Upper lobe of right lung (tissue), 1 donor: Measurements from ENCODE around the gene AKNA. TPM values are rescaled to one million over a fixed set of nuclear protein-coding genes. Genes with fewer than 3 reads are reported as not detected.
A peak's percentile ranks its signal among the peaks of the same experiment; 100 is the strongest.

Source experiments
- ATAC-seq: fragments of 200-7000 bp; cut with Tn5 transposase; one replicate; pipeline ENCODE4 v1.9.1; 2020; ENCODE audit warnings: mild to moderate bottlenecking, moderate library complexity
- DNase-seq: peaks from one replicate; pipeline ENCODE4 v3.0.0-alpha.2; 2020
- H3K27ac ChIP-seq: fragments of 200-600 bp; one replicate; pipeline ENCODE4 v1.8.0; 2022
- H3K27me3 ChIP-seq: fragments of 200-600 bp; one replicate; pipeline ENCODE4 v1.8.0; 2022; ENCODE audit warnings: mild to moderate bottlenecking
- H3K36me3 ChIP-seq: fragments of 200-600 bp; one replicate; pipeline ENCODE4 v1.8.0; 2022
- H3K4me1 ChIP-seq: fragments of 200-600 bp; one replicate; pipeline ENCODE4 v1.8.0; 2022
- H3K4me3 ChIP-seq: fragments of 200-600 bp; one replicate; pipeline ENCODE4 v1.8.0; 2022; ENCODE audit warnings: mild to moderate bottlenecking
- H3K9me3 ChIP-seq: fragments of 200-600 bp; one replicate; pipeline ENCODE4 v1.8.0; 2022
- intact Hi-C: fragments of 100-400 bp; cut with DNase I; formaldehyde crosslinking; loops from one replicate; pipeline ENCODE4 v1.11.0; 2022
- total RNA-seq: library from RNA; stranded (reverse); fragmentation: NEBNext Ultra II Directional; extraction: Animal tissue kit (Norgen Biotek cat#: 25700); gene quantifications from one replicate; pipeline ENCODE4 v1.2.1, GENCODE V29; 2021
- TF ChIP-seq, protein P1 (sequence below): fragments of 200-600 bp; IDR thresholded peaks from one replicate; pipeline ENCODE4 v1.8.0; 2022; ENCODE audit warnings: antibody characterized with exemption
- donor health status: DM: no; HTN: yes; CAD: no; lungs with severe emphysema.

Gene AKNA
- total RNA-seq, 1 donor from 2014 or later: 54.7 TPM

DNA sequence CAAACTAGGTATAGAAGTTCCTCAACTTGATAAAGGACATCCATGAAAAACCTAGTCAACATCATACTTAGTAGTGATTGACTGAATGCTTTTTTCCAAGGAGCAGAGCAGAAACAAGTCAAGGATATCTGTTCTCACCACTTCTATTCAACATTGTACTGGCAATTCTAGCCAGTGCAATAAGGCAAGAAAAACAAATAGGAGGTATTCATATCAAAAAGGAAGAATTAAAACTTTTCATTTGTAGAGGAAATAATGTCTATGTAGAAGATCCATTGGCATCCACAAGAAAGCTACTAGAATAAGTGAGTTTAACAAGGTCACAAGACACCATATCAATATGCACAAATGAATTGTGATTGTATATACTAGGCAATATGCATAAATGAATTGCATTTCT is 93.1 kb downstream of the AKNA start:
- Histone ChIP-seq H3K27me3 (no peaks in the 10 kb centered on the region), H3K9me3 (no peaks in the 10 kb centered on the region), H3K4me1 (no peaks in the 10 kb centered on the region), H3K4me3 (no peak overlapping the region), H3K27ac (no peak overlapping the region), H3K36me3 (peaks cover 5% of the 10 kb centered on the region)
- TF ChIP-seq, protein P1, sequence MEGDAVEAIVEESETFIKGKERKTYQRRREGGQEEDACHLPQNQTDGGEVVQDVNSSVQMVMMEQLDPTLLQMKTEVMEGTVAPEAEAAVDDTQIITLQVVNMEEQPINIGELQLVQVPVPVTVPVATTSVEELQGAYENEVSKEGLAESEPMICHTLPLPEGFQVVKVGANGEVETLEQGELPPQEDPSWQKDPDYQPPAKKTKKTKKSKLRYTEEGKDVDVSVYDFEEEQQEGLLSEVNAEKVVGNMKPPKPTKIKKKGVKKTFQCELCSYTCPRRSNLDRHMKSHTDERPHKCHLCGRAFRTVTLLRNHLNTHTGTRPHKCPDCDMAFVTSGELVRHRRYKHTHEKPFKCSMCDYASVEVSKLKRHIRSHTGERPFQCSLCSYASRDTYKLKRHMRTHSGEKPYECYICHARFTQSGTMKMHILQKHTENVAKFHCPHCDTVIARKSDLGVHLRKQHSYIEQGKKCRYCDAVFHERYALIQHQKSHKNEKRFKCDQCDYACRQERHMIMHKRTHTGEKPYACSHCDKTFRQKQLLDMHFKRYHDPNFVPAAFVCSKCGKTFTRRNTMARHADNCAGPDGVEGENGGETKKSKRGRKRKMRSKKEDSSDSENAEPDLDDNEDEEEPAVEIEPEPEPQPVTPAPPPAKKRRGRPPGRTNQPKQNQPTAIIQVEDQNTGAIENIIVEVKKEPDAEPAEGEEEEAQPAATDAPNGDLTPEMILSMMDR: no peak
- ATAC-seq: no peak
- intact Hi-C loops: no loop called here
- DNase-seq: no peak

DNA sequence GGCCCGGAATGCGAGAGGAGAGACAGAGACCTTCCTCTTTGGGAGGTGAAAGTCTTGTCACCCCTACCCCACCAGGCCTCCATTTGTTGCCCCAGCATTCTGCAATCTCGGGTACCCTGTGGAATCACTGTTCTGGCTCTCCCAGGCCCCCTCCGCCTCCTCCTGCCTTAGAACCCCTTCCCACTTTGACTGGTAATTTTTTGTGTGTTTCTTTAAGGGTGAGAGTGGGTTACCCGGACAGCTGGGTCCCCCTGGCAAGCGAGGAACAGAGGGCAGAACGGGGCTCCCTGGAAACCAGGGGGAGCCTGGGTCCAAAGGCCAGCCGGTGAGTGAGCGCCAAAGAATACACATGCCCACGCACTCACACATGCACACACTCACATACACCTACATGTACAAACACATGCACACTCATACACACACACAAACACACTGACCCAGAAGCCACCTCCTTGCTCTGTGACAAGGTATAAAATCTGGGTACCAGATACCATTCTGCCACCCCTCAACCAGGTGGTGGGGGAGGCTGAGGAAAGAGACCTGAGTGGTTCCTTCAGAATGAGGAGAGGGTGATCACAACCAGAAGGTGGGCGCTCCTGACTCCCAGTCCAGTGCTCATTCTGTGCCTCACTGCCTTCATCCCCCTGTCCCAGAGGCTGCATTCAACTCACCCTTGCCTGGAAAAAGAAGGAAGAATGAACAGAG is 95.7 kb downstream of the AKNA start:
- H3K9me3 ChIP-seq: no peaks in the 10 kb centered on the region
- no peak overlapping the region for H3K27ac ChIP-seq
- H3K27me3 ChIP-seq: no peaks in the 10 kb centered on the region
- peaks cover 4% of the 10 kb centered on the region for H3K4me1 ChIP-seq
- no peak overlapping the region for H3K4me3 ChIP-seq
- intact Hi-C loops: no loop called here
- TF ChIP-seq, protein P1: no peak
- no peak for ATAC-seq
- DNase-seq: peak; percentile 8
- no peaks in the 10 kb centered on the region for H3K36me3 ChIP-seq

DNA sequence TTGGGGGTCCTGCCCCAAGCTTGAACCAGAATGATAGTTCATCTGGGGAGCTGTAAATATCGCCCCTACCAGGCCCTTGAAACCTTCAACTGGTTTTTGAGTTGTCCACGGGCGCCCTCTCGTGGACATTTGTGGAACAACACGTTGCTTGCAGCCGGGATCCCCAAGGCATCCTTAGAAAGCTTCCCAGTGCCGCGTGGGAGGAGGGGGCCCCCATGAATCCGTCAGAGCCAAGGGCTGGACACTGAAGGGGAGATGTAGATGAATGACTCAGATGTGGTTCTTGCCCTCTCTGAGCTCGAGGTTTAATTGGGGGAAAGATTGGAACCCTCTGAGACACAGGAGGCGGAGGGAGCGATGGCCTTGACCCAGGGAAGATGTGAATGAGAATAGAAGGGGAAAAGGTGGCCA is 96.7 kb downstream of the AKNA start:
- H3K4me1 ChIP-seq: peaks cover 4% of the 10 kb centered on the region
- peak; percentile 84 for DNase-seq
- ATAC-seq: peak; percentile 76
- H3K27ac ChIP-seq: no peak overlapping the region
- H3K4me3 ChIP-seq: no peak overlapping the region
- TF ChIP-seq, protein P1: peak; percentile 97
- no peaks in the 10 kb centered on the region for H3K36me3 ChIP-seq
- H3K9me3 ChIP-seq: no peaks in the 10 kb centered on the region
- H3K27me3 ChIP-seq: no peaks in the 10 kb centered on the region
- intact Hi-C loops: no loop called here

DNA sequence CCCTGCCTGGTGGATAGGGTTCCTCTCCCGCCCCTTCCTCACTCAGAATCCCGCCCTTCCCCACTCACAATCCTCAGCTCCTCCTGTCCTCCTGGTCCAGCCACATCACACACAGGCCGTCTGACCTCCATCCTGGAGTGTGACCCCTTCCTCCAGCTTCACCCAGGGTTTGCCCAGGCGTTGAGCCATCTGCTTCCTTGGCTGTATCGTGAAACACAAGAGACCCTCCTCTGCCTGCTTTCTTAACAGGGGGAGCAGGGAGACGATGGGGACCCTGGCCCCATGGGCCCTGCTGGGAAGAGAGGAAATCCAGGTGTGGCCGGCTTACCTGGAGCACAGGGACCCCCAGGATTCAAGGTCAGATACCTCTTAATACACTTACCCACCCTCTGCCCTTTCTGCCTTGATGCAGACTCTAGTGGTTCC is 97.2 kb downstream of the AKNA start:
- H3K36me3 ChIP-seq: no peaks in the 10 kb centered on the region
- H3K9me3 ChIP-seq: no peaks in the 10 kb centered on the region
- H3K27me3 ChIP-seq: no peaks in the 10 kb centered on the region
- H3K4me3 ChIP-seq: no peak overlapping the region
- TF ChIP-seq, protein P1: no peak
- intact Hi-C loops: no loop called here
- H3K4me1 ChIP-seq: peaks cover 4% of the 10 kb centered on the region
- no peak overlapping the region for H3K27ac ChIP-seq
- DNase-seq (peak; percentile 47), ATAC-seq (no peak)

DNA sequence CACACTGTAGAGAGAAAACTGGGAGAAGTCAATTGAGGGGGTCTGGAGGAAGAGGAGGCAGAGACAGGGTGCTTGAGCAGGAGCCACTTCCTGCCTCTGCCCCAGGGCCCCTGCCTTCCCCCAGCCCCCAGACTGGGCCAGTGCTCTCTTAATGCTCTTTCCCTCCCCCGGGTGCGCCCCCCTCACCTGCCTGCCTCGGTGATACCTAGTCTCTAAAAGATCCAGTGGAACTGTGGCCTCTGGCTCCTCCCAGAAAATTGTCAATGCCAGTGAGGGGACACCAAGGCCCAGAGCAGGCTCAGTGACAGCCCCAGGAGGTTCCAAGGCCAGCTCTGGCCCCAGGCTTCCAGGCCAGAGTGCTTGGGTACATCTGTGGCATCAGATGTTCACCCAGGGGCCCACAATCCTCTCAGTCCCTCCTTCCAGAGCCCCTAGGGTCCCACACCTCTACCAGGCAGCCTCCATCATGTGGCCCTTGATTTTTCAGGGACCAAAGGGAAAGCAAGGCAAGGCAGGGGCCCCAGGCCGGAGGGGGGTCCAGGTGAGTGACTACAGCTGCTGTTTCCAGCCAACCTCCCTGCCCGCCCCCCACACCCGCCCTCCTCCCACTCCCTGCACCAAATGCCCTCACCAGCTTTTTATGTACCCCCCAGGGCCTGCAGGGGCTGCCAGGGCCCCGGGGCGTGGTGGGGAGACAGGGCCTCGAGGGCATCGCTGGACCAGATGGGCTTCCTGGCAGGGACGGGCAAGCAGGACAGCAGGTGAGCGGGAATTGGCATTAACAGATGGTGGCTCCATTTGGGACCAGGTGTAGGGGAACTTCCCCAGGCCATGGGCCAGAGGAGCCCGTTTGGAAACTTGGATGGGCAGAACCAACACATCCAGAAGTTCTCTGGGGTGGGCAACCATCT is 98.0 kb downstream of the AKNA start:
- H3K27ac ChIP-seq: no peak overlapping the region
- H3K9me3 ChIP-seq: no peaks in the 10 kb centered on the region
- no peak for ATAC-seq
- peak; percentile 52 for DNase-seq
- no peaks in the 10 kb centered on the region for H3K36me3 ChIP-seq
- H3K4me3 ChIP-seq: no peak overlapping the region
- intact Hi-C loops: loop anchor here (10.0 kb wide), 1 partner anchor 135 kb away; the partner anchor contains the start of gene COL27A1
- peaks cover 4% of the 10 kb centered on the region for H3K4me1 ChIP-seq
- TF ChIP-seq, protein P1: no peak
- H3K27me3 ChIP-seq: no peaks in the 10 kb centered on the region
